ENCODE results near the gene SPAG16.

DNA sequence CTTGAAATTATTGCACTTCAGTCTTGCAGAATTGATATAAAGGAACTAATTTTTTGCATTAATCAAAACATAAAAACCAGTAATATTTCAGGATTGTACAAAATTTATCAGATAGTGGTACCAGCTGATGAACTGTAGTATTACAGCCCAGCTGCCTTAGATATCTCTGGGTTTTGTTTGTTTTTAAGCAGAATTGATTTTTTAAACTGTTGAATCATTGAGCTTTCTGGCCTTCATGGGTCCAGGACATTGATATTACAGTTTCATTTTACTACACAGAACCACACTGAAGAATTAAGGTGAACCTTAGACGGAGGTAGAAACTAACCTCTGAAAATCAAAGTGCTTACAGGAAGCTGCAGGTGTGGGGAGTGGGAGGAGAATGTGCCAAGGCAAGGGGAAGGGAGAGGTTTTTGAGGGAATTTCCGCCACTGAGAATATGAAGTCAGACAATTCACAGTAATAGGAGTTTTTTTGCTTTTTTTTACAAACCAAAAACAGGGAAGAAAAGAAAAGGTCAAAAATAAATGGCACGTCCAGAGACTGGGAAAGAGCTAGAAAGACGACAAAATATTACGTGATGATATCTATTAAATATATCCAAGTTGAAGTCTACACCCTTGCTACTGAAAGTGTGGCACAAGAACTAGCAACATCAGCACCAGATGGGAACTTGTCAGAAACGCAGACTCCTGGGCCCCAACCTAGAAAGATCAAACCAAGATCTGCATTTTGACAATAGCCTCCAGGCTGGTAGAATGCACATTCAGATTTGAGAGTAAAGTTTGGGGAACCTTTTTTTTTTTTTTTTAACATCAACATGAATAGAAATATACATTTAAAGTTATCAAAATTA lies 40.8 kb upstream of the SPAG16 start:
- TF ChIP-seq GATA2 (IDR thresholded peaks at IDR 0.05; ENCODE audit: low read depth, low read length) (no peak), GATA3 (IDR thresholded peaks at IDR 0.05; ENCODE audit: low read depth, low read length) (no peak)

Measured in SH-SY5Y (cell line).